Vagina (tissue), 2 donors: ENCODE data around the gene KRT13.

Experiments used
- CTCF ChIP-seq, 3 experiments: fragments of 450-650 bp in 2 of 3; fragments of 200-600 bp in 1 of 3; sonication (generic) in 1 of 3; IDR thresholded peaks; one replicate each; pipeline ENCODE4 v1.5.1; 2017 to 2019; ENCODE audit warnings: antibody characterized with exemption in 3 of 3, mild to moderate bottlenecking in 2 of 3, moderate library complexity in 2 of 3
- POLR2A ChIP-seq, 2 donors: fragments of 450-650 bp; IDR thresholded peaks; one replicate each; pipeline ENCODE4 v1.6.1; 2017; ENCODE audit warnings: antibody characterized with exemption in 2 of 2, mild to moderate bottlenecking in 2 of 2, moderate library complexity in 2 of 2
- POLR2AphosphoS5 ChIP-seq, 2 donors: sonication (generic); formaldehyde crosslinking; IDR thresholded peaks; one replicate each; pipeline ENCODE4 v1.9.0; 2017; ENCODE audit warnings: antibody characterized with exemption in 2 of 2, mild to moderate bottlenecking in 2 of 2, low read depth in 1 of 2; ENCODE audit not compliant: insufficient read depth in 1 of 2

GRCh38 chr17:41542357-41542756, 36.9 kb upstream of the KRT13 start:
- no peak for TF ChIP-seq CTCF (IDR thresholded peaks at IDR 0.05)
- TF ChIP-seq POLR2A (IDR thresholded peaks at IDR 0.05), result no peak
- no peak for TF ChIP-seq POLR2AphosphoS5 (IDR thresholded peaks at IDR 0.05; ENCODE audit: insufficient read depth in 1 of 2, low read depth in 1 of 2)
